GM23248 (cell line): ENCODE results near the gene PRR12. TPM values are rescaled to one million over a fixed set of nuclear protein-coding genes. Genes with fewer than 3 reads are reported as not detected.

ENCODE experiments used
- DNase-seq: peaks from one replicate; pipeline ENCODE4 v3.0.0-alpha.2; 2015
- H2AFZ ChIP-seq: fragments of 200-600 bp; sonication (generic); 2 replicates; pipeline ENCODE4 v1.6.1; 2016; ENCODE audit warnings: antibody characterized with exemption
- H3F3A ChIP-seq: fragments of 200-600 bp; sonication (generic); 2 replicates; pipeline ENCODE4 v1.6.1; 2016; ENCODE audit warnings: mild to moderate bottlenecking, antibody characterized with exemption, mixed run types; ENCODE audit not compliant: insufficient read depth
- H3K27ac ChIP-seq: fragments of 200-600 bp; sonication (generic); 2 replicates; pipeline ENCODE4 v1.5.1; 2016; ENCODE audit warnings: mild to moderate bottlenecking
- H3K27me3 ChIP-seq: fragments of 200-600 bp; sonication (generic); replicated peaks from 2 replicates; pipeline ENCODE4 v1.6.1; 2016; ENCODE audit warnings: mild to moderate bottlenecking; ENCODE audit not compliant: insufficient read depth
- H3K36me3 ChIP-seq: fragments of 200-600 bp; sonication (generic); 2 replicates; pipeline ENCODE4 v1.6.1; 2016; ENCODE audit warnings: low read depth, mild to moderate bottlenecking
- H3K4me1 ChIP-seq: fragments of 200-600 bp; sonication (generic); 2 replicates; pipeline ENCODE4 v1.6.1; 2016; ENCODE audit warnings: mild to moderate bottlenecking; ENCODE audit not compliant: insufficient read depth
- H3K4me2 ChIP-seq: fragments of 200-600 bp; sonication (generic); one replicate; pipeline ENCODE4 v1.6.1; 2016; ENCODE audit warnings: mild to moderate bottlenecking; ENCODE audit not compliant: unreplicated experiment
- H3K4me3 ChIP-seq: fragments of 200-600 bp; sonication (generic); 2 replicates; pipeline ENCODE4 v1.5.1; 2016; ENCODE audit warnings: mild to moderate bottlenecking
- H3K79me2 ChIP-seq: fragments of 200-600 bp; sonication (generic); 2 replicates; pipeline ENCODE4 v1.6.1; 2016; ENCODE audit warnings: mild to moderate bottlenecking; ENCODE audit not compliant: insufficient read depth
- H3K9ac ChIP-seq: fragments of 200-600 bp; sonication (generic); 2 replicates; pipeline ENCODE4 v1.6.1; 2016; ENCODE audit warnings: mild to moderate bottlenecking
- H3K9me2 ChIP-seq: fragments of 200-600 bp; sonication (generic); 2 replicates; pipeline ENCODE4 v1.6.1; 2016; ENCODE audit warnings: mixed run types, mild to moderate bottlenecking, moderate library complexity; ENCODE audit not compliant: insufficient read depth
- H3K9me3 ChIP-seq: fragments of 200-600 bp; sonication (generic); one replicate; pipeline ENCODE4 v1.6.1; 2017; ENCODE audit warnings: low read depth
- H4K20me1 ChIP-seq: fragments of 200-600 bp; sonication (generic); 2 replicates; pipeline ENCODE4 v1.6.0; 2016; ENCODE audit not compliant: insufficient read depth
- EZH2 ChIP-seq: fragments of 200-600 bp; sonication (generic); IDR thresholded peaks from 2 replicates; pipeline ENCODE4 v1.6.1; 2018; ENCODE audit warnings: antibody characterized with exemption, mild to moderate bottlenecking; ENCODE audit not compliant: insufficient read depth, poor library complexity, severe bottlenecking
- EZH2phosphoT487 ChIP-seq: fragments of 200-600 bp; sonication (generic); IDR thresholded peaks from 2 replicates; pipeline ENCODE4 v1.6.1; 2018; ENCODE audit warnings: antibody characterized with exemption, moderate library complexity, mild to moderate bottlenecking, low read depth; ENCODE audit not compliant: insufficient read depth
- WGBS, 2 experiments: methylation state at CpG; one replicate each; pipeline ENCODE4 v1.1.6; 2015 to 2017; ENCODE audit warnings: low lambda C conversion rate in 2 of 2, low coverage in 1 of 2; ENCODE audit errors: missing lambda C conversion rate in 2 of 2; 5-methylcytosine and 5-hydroxymethylcytosine counted together
- in situ Hi-C: fragments of 300-500 bp; cut with MboI; formaldehyde crosslinking; loops from 2 replicates; pipeline ENCODE4 v1.15.0; 2020
- polyA plus RNA-seq: library from polyadenylated mRNA; unstranded; fragments of >200 nt; fragmentation: Nextera tagmentation; extraction: Ambion mirVana; gene quantifications from 2 replicates; pipeline ENCODE4 v1.2.1, GENCODE V29; 2016
- total RNA-seq: library from RNA; depleted of rRNA; stranded (reverse); fragments of >200 nt; shearing (Covaris generic); gene quantifications from 2 replicates; pipeline ENCODE4 v1.2.3, GENCODE V29; 2014

The PRR12 gene
- total and polyA plus RNA-seq, 2 experiments from 2014 or later, result 0.86 to 2.9 TPM

- Histone ChIP-seq H3K9me2 (no peaks in the 10 kb centered on the region), H3K4me3 (no peak overlapping the region), H3K36me3 (peaks cover 5% of the 10 kb centered on the region; the same call in 1 of the 2 replicates)
Measured at GRCh38 chr19:49658566-49659442, 67.8 kb downstream of the PRR12 start.

GRCh38 chr19:49660338-49660961 lies 69.5 kb downstream of the PRR12 start:
- no peak for DNase-seq
- no peak overlapping the region for H2AFZ ChIP-seq
- no peak overlapping the region for H3K4me2 ChIP-seq
- H3K27me3 ChIP-seq, result no peaks in the 10 kb centered on the region
- peaks cover 18% of the 10 kb centered on the region for H3K79me2 ChIP-seq
- no peak overlapping the region for H3K27ac ChIP-seq
- TF ChIP-seq EZH2 (no peak), EZH2phosphoT487 (no peak)
- 0 out of 2 replicates have a peak, but pooled peaks cover 5% of the 10 kb centered on the region for H3K4me1 ChIP-seq
- in situ Hi-C loops, result no loop called here
- H3F3A ChIP-seq, result peaks cover 18% of the 10 kb centered on the region
- H4K20me1 ChIP-seq, result no peaks in the 10 kb centered on the region
- no peaks in the 10 kb centered on the region for H3K9me3 ChIP-seq
- H3K36me3 ChIP-seq, result peaks cover 5% of the 10 kb centered on the region; the same call in 1 of the 2 replicates
- WGBS, 2 experiments, result 90 to 92% methylated on average over 14 to 15 of the region's 15 CpGs
- no peak overlapping the region for H3K9ac ChIP-seq
- no peak overlapping the region for H3K4me3 ChIP-seq
- no peaks in the 10 kb centered on the region for H3K9me2 ChIP-seq

More at GRCh38 chr19:49658566-49659442, 67.8 kb downstream of the PRR12 start:
- no peak overlapping the region for H3K27ac ChIP-seq
- no peaks in the 10 kb centered on the region for H4K20me1 ChIP-seq
- H3K27me3 ChIP-seq, result no peaks in the 10 kb centered on the region
- no peak overlapping the region for H3K9ac ChIP-seq
- peaks cover 26% of the 10 kb centered on the region for H3K79me2 ChIP-seq
- no peak for TF ChIP-seq EZH2phosphoT487
- TF ChIP-seq EZH2, result no peak
- no peak for DNase-seq
- no peaks in the 10 kb centered on the region for H3K9me3 ChIP-seq
- peaks cover 13% of the 10 kb centered on the region for H3F3A ChIP-seq
- H3K4me1 ChIP-seq, result 0 out of 2 replicates have a peak, but pooled peaks cover 2% of the 10 kb centered on the region
- in situ Hi-C loops, result no loop called here
- no peak overlapping the region for H3K4me2 ChIP-seq
- no peak overlapping the region for H2AFZ ChIP-seq
- WGBS, 2 experiments, result 91 to 94% methylated on average over 12 of the region's 12 CpGs

GRCh38 chr19:49662011-49662410 lies 71.0 kb downstream of the PRR12 start:
- Histone ChIP-seq H4K20me1 (no peaks in the 10 kb centered on the region), H3K4me1 (peaks cover 10% of the 10 kb centered on the region; the same call in 1 of the 2 replicates), H3K9me2 (no peaks in the 10 kb centered on the region), H3K79me2 (peaks cover 30% of the 10 kb centered on the region), H3K4me2 (no peak overlapping the region), H3K27ac (no peak overlapping the region), H3K9me3 (no peaks in the 10 kb centered on the region), H3K36me3 (peaks cover 5% of the 10 kb centered on the region; the same call in 1 of the 2 replicates), H2AFZ (no peak overlapping the region), H3K9ac (no peak overlapping the region), H3K4me3 (no peak overlapping the region), H3F3A (peaks cover 18% of the 10 kb centered on the region), H3K27me3 (no peaks in the 10 kb centered on the region)
- WGBS, 2 experiments, result 93 to 95% methylated on average over 16 of the region's 16 CpGs
- in situ Hi-C loops, result no loop called here
- DNase-seq, result no peak
- TF ChIP-seq EZH2, result no peak
- no peak for TF ChIP-seq EZH2phosphoT487

- 75 to 79% methylated on average over 12 of the region's 12 CpGs for WGBS, 2 experiments
- no peak for DNase-seq
- Histone ChIP-seq H3K4me2 (no peak overlapping the region), H3F3A (peaks cover 18% of the 10 kb centered on the region), H4K20me1 (no peaks in the 10 kb centered on the region), H3K9me2 (no peaks in the 10 kb centered on the region), H3K79me2 (peaks cover 31% of the 10 kb centered on the region), H3K9me3 (no peaks in the 10 kb centered on the region), H3K9ac (peak overlapping the region; percentile 89; the same call in 1 of the 2 replicates), H2AFZ (no peak overlapping the region), H3K27ac (no peak overlapping the region), H3K4me1 (peaks cover 10% of the 10 kb centered on the region; the same call in 1 of the 2 replicates), H3K27me3 (no peaks in the 10 kb centered on the region), H3K36me3 (peaks cover 5% of the 10 kb centered on the region; the same call in 1 of the 2 replicates), H3K4me3 (no peak overlapping the region)
- in situ Hi-C loops, result no loop called here
- TF ChIP-seq EZH2 (no peak), EZH2phosphoT487 (no peak)
Measured at GRCh38 chr19:49663224-49663623, 72.2 kb downstream of the PRR12 start.
